Measurements from ENCODE around the gene GLI3. TPM values are rescaled to one million over a fixed set of nuclear protein-coding genes. Genes with fewer than 3 reads are reported as not detected.

The GLI3 gene
- total and polyA plus RNA-seq, 2 of the 4 experiments (the other 2 are of a cell fraction): 1.3 to 3.9 TPM

- POLR2A ChIA-PET (ENCODE audit: unreplicated experiment): no interaction called here
- WGBS, 2 experiments (ENCODE audit: extremely low coverage in 2 of 2, insufficient read length in 1 of 2): no CpG with 5 or more reads among the region's 6 CpGs
- H3K4me2 ChIP-seq (ENCODE audit: low read depth, low read length): no peak overlapping the region
- dilution Hi-C loops (cut with HindIII; ENCODE audit: low sequenced_read_pairs, unreplicated experiment) (no loop called here), in situ Hi-C loops (cut with MboI; ENCODE audit: low sequenced_read_pairs) (no loop called here), intact Hi-C loops (cut with micrococcal nuclease) (no loop called here)
- H3K79me1 ChIP-seq (ENCODE audit: low read depth in 1 of 2, low read length in 2 of 2): peaks cover 8 to 19% of the 10 kb centered on the region in 2 experiments; a peak in 2 of 4 replicates
- DNase-seq (peak; percentile 59), ATAC-seq (ENCODE audit: low read depth) (peak; percentile 16)
- no peak for TF ChIP-seq POLR2A (IDR thresholded peaks at IDR 0.05; ENCODE audit: low read depth, low read length)
- peak; percentile 81 for TF ChIP-seq RFX5 (IDR thresholded peaks at IDR 0.05; ENCODE audit: low read depth, low read length)
- peak overlapping the region; percentile 95; the same call in 1 of the 2 replicates for H3K14ac ChIP-seq (replicated peaks; ENCODE audit: low read depth, low read length)
- no peak overlapping the region for H3K4me3 ChIP-seq (ENCODE audit: insufficient read depth, low read depth, low read length)
- no peaks in the 10 kb centered on the region for H3K9me3 ChIP-seq (ENCODE audit: control insufficient read depth, insufficient read depth, low read length)
- H2BK15ac ChIP-seq (ENCODE audit: low read depth, low read length): peak overlapping the region; percentile 98; the same call in 2 of the 3 replicates
- peaks cover 19% of the 10 kb centered on the region for H3K4me1 ChIP-seq (ENCODE audit: control insufficient read depth, insufficient read depth, low read length)
- CTCF ChIA-PET: no interaction called here
- H2BK20ac ChIP-seq (ENCODE audit: low read depth, low read length): peak overlapping the region; percentile 100
- peak overlapping the region; percentile 91 for H3K4ac ChIP-seq (ENCODE audit: low read depth, low read length)
- peak overlapping the region; percentile 86 to 95 for H4K8ac ChIP-seq (ENCODE audit: low read depth in 2 of 2, low read length in 2 of 2)
- peak overlapping the region; percentile 81 for H3K18ac ChIP-seq (ENCODE audit: low read depth, low read length)
- H3K27ac ChIP-seq (ENCODE audit: insufficient read depth, low read length): peak overlapping the region; percentile 89; the same call in 1 of the 2 replicates
- H3K9me1 ChIP-seq (ENCODE audit: insufficient read depth, low read length): peaks cover 18% of the 10 kb centered on the region
- H3K27me3 ChIP-seq (ENCODE audit: control insufficient read depth, insufficient read depth, low read length): no peaks in the 10 kb centered on the region
- H4K91ac ChIP-seq (ENCODE audit: insufficient read depth, low read depth, low read length): peak overlapping the region; percentile 98
- no peaks in the 10 kb centered on the region for H3K36me3 ChIP-seq (ENCODE audit: control insufficient read depth, insufficient read depth, low read length)
- H3K9ac ChIP-seq (ENCODE audit: low read depth, low read length): no peak overlapping the region; the same call in 1 of the 2 replicates
- no TSS peak for BruUV-seq (replicated peaks)
- H4K20me1 ChIP-seq (ENCODE audit: insufficient read depth, low read length): no peaks in the 10 kb centered on the region
- no peak overlapping the region for H2AK5ac ChIP-seq (ENCODE audit: low read depth, low read length)
- peak overlapping the region; percentile 99; the same call in 1 of the 2 replicates for H3K23ac ChIP-seq (ENCODE audit: low read depth, low read length)
- H2AK9ac ChIP-seq (replicated peaks; ENCODE audit: low read depth, low read length, poor library complexity): no peak overlapping the region
- peak overlapping the region; percentile 84 for H4K5ac ChIP-seq (ENCODE audit: low read depth, low read length)
- peak overlapping the region; percentile 98 for H2BK120ac ChIP-seq (ENCODE audit: low read depth, low read length)
- H3K56ac ChIP-seq (ENCODE audit: extremely low read depth, insufficient read depth, low read length): peak overlapping the region; percentile 96
- H2AFZ ChIP-seq (replicated peaks; ENCODE audit: low read length, poor library complexity): no peak overlapping the region
- peak overlapping the region; percentile 99 for H2BK5ac ChIP-seq (ENCODE audit: low read depth, low read length, poor library complexity, severe bottlenecking)
Observed at GRCh38 chr7:41912851-41913567, 324.0 kb downstream of the GLI3 start.

Measured in IMR-90 (cell line).